Measurements from ENCODE around the gene IFI16. TPM values are rescaled to one million over a fixed set of nuclear protein-coding genes. Genes with fewer than 3 reads are reported as not detected.

IFI16 gene
- polyA plus RNA-seq, 2 donors, result 88.4 to 93.8 TPM

GRCh38 chr1:159088050-159088449 is 78.3 kb downstream of the IFI16 start:
- Histone ChIP-seq H3K4me1 (ENCODE audit: control insufficient read depth in 2 of 2, insufficient read depth in 2 of 2, low read length in 1 of 2) (peaks cover 0 to 8% of the 10 kb centered on the region in 2 donors), H3K4me3 (ENCODE audit: low read depth in 1 of 2, low read length in 2 of 2) (no peak overlapping the region), H3K27me3 (ENCODE audit: control insufficient read depth in 1 of 2, insufficient read depth in 2 of 2, low read length in 2 of 2) (no peaks in the 10 kb centered on the region), H3K36me3 (ENCODE audit: control insufficient read depth in 2 of 2, insufficient read depth in 2 of 2, low read length in 1 of 2) (no peaks in the 10 kb centered on the region), H3K9me3 (ENCODE audit: control insufficient read depth in 2 of 2, insufficient read depth in 1 of 2, low read depth in 1 of 2, low read length in 1 of 2) (no peaks in the 10 kb centered on the region), H3K27ac (ENCODE audit: low read depth in 2 of 2, low read length in 1 of 2) (no peak overlapping the region)
- WGBS, 2 donors, result 29 to 41% methylated on average over 2 of the region's 2 CpGs

DNA sequence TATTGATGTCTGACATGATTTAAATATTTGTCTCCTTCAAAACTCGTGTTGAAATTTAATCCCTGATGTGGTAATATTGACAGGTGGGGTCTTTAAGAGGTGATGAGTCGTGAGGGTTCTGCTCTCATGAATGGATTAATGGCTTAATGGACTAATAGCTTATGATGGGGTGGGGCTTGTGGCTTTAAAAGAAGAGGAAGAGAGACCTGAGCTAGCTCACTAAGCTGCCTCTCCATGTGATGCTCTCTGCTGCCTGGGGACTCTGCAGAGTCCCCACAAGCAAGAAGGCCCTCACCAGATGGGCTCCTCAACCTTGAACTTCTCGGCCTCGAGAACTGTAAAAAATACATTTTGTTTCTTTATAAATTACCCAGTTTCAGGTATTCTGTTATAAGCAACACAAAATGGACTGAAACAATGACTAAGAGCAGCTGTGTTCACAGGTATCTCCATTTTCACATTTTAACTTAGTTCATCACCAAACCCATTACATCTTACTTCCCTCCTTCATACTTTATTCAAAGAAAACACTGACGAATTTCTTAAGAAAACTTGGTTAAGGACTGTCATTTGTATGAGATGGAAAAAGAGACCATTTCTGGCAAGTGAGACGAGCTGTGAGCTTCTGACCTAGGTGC is 79.0 kb downstream of the IFI16 start:
- 67 to 68% methylated on average over 6 of the region's 6 CpGs for WGBS, 2 donors
- H3K27ac ChIP-seq (ENCODE audit: low read depth in 2 of 2, low read length in 1 of 2), result no peak overlapping the region
- H3K4me3 ChIP-seq (ENCODE audit: low read depth in 1 of 2, low read length in 2 of 2), result no peak overlapping the region
- no peaks in the 10 kb centered on the region for H3K9me3 ChIP-seq (ENCODE audit: control insufficient read depth in 2 of 2, insufficient read depth in 1 of 2, low read depth in 1 of 2, low read length in 1 of 2)
- no peaks in the 10 kb centered on the region for H3K27me3 ChIP-seq (ENCODE audit: control insufficient read depth in 1 of 2, insufficient read depth in 2 of 2, low read length in 2 of 2)
- no peaks in the 10 kb centered on the region for H3K36me3 ChIP-seq (ENCODE audit: control insufficient read depth in 2 of 2, insufficient read depth in 2 of 2, low read length in 1 of 2)
- H3K4me1 ChIP-seq (ENCODE audit: control insufficient read depth in 2 of 2, insufficient read depth in 2 of 2, low read length in 1 of 2), result peaks cover 0 to 8% of the 10 kb centered on the region in 2 donors

GRCh38 chr1:159089184-159089791 is 79.6 kb downstream of the IFI16 start:
- peaks cover 0 to 8% of the 10 kb centered on the region in 2 donors for H3K4me1 ChIP-seq (ENCODE audit: control insufficient read depth in 2 of 2, insufficient read depth in 2 of 2, low read length in 1 of 2)
- no peaks in the 10 kb centered on the region for H3K27me3 ChIP-seq (ENCODE audit: control insufficient read depth in 1 of 2, insufficient read depth in 2 of 2, low read length in 2 of 2)
- H3K27ac ChIP-seq (ENCODE audit: low read depth in 2 of 2, low read length in 1 of 2), result no peak overlapping the region
- no peak overlapping the region for H3K4me3 ChIP-seq (ENCODE audit: low read depth in 1 of 2, low read length in 2 of 2)
- no peaks in the 10 kb centered on the region for H3K36me3 ChIP-seq (ENCODE audit: control insufficient read depth in 2 of 2, insufficient read depth in 2 of 2, low read length in 1 of 2)
- 86 to 94% methylated on average over 4 of the region's 4 CpGs for WGBS, 2 donors
- no peaks in the 10 kb centered on the region for H3K9me3 ChIP-seq (ENCODE audit: control insufficient read depth in 2 of 2, insufficient read depth in 1 of 2, low read depth in 1 of 2, low read length in 1 of 2)

GRCh38 chr1:159090286-159091179 is 80.8 kb downstream of the IFI16 start:
- Histone ChIP-seq H3K27ac (ENCODE audit: low read depth in 2 of 2, low read length in 1 of 2) (peak overlapping the region in 1 of 2 donors; percentile 6), H3K4me3 (ENCODE audit: low read depth in 1 of 2, low read length in 2 of 2) (no peak overlapping the region), H3K4me1 (ENCODE audit: control insufficient read depth in 2 of 2, insufficient read depth in 2 of 2, low read length in 1 of 2) (peaks cover 0 to 8% of the 10 kb centered on the region in 2 donors), H3K36me3 (ENCODE audit: control insufficient read depth in 2 of 2, insufficient read depth in 2 of 2, low read length in 1 of 2) (no peaks in the 10 kb centered on the region), H3K9me3 (ENCODE audit: control insufficient read depth in 2 of 2, insufficient read depth in 1 of 2, low read depth in 1 of 2, low read length in 1 of 2) (no peaks in the 10 kb centered on the region), H3K27me3 (ENCODE audit: control insufficient read depth in 1 of 2, insufficient read depth in 2 of 2, low read length in 2 of 2) (no peaks in the 10 kb centered on the region)
- 85 to 92% methylated on average over 4 of the region's 4 CpGs for WGBS, 2 donors

- Histone ChIP-seq H3K27me3 (ENCODE audit: control insufficient read depth in 1 of 2, insufficient read depth in 2 of 2, low read length in 2 of 2) (no peaks in the 10 kb centered on the region), H3K4me1 (ENCODE audit: control insufficient read depth in 2 of 2, insufficient read depth in 2 of 2, low read length in 1 of 2) (peaks cover 0 to 8% of the 10 kb centered on the region in 2 donors), H3K9me3 (ENCODE audit: control insufficient read depth in 2 of 2, insufficient read depth in 1 of 2, low read depth in 1 of 2, low read length in 1 of 2) (no peaks in the 10 kb centered on the region), H3K27ac (ENCODE audit: low read depth in 2 of 2, low read length in 1 of 2) (peak overlapping the region; percentile 82 to 83), H3K4me3 (ENCODE audit: low read depth in 1 of 2, low read length in 2 of 2) (no peak overlapping the region), H3K36me3 (ENCODE audit: control insufficient read depth in 2 of 2, insufficient read depth in 2 of 2, low read length in 1 of 2) (no peaks in the 10 kb centered on the region)
- WGBS, 2 donors, result 37 to 67% methylated on average over 2 of the region's 2 CpGs
These were observed 81.5 kb downstream of the IFI16 start for GRCh38 chr1:159091180-159091560.

DNA sequence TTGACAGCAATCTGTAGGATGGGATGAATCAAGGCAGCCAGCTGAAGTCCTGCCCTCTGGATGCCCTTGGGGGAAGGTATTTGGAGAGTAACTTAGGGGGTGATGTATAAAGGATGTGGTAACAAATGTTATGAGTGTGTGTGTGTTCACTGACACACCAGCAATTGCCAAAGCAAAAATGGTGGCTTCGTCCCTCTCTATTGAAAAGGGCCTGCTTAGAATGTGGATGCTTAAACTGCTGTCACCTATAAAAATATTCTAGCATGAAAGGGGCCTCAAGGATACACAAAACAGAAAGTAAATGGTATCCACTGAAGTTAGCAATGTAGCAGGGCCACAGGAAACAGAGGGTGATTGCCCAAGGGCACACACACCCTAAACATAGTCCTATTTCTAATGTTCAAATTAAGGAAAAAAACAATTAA is 81.9 kb downstream of the IFI16 start:
- Histone ChIP-seq H3K36me3 (ENCODE audit: control insufficient read depth in 2 of 2, insufficient read depth in 2 of 2, low read length in 1 of 2) (no peaks in the 10 kb centered on the region), H3K9me3 (ENCODE audit: control insufficient read depth in 2 of 2, insufficient read depth in 1 of 2, low read depth in 1 of 2, low read length in 1 of 2) (no peaks in the 10 kb centered on the region), H3K4me1 (ENCODE audit: control insufficient read depth in 2 of 2, insufficient read depth in 2 of 2, low read length in 1 of 2) (peaks cover 0 to 8% of the 10 kb centered on the region in 2 donors), H3K4me3 (ENCODE audit: low read depth in 1 of 2, low read length in 2 of 2) (no peak overlapping the region), H3K27me3 (ENCODE audit: control insufficient read depth in 1 of 2, insufficient read depth in 2 of 2, low read length in 2 of 2) (no peaks in the 10 kb centered on the region), H3K27ac (ENCODE audit: low read depth in 2 of 2, low read length in 1 of 2) (peak overlapping the region; percentile 82 to 83)
- 59 to 75% methylated on average over 1 of the region's 1 CpG for WGBS, 2 donors

DNA sequence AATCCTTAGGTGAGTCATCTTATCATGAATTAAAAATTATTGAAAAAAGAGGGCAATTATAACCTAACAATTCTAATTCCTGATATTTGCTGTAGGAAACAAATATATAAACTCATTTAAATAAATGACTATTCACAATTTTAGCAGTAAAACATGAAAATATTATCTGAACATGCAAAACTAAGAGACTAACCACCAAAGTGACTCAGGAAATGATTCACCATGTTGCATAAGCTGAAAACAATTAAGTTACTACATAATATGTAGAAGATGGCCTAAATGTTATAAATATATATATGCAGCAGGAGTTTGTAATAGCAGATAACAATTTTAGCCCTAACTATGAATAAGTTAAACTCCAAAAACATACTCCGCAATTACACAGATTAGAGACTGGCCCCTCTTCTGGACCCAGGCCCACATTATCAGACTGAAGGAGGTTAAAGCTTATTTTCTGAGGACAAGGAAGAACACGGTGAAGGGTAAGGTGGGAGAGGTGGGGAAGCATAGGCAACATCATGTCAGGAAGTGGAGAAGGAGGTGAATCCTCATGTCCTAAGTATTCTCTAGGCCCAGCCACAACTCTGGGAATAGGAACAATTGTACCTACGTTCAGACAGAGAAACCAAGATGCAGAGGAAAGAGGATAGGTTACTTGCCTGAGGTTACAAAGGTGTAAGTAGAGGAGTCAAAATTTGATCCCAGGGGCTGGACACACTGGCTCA is 82.5 kb downstream of the IFI16 start:
- Histone ChIP-seq H3K36me3 (ENCODE audit: control insufficient read depth in 2 of 2, insufficient read depth in 2 of 2, low read length in 1 of 2) (no peaks in the 10 kb centered on the region), H3K9me3 (ENCODE audit: control insufficient read depth in 2 of 2, insufficient read depth in 1 of 2, low read depth in 1 of 2, low read length in 1 of 2) (no peaks in the 10 kb centered on the region), H3K4me1 (ENCODE audit: control insufficient read depth in 2 of 2, insufficient read depth in 2 of 2, low read length in 1 of 2) (peaks cover 0 to 8% of the 10 kb centered on the region in 2 donors), H3K27me3 (ENCODE audit: control insufficient read depth in 1 of 2, insufficient read depth in 2 of 2, low read length in 2 of 2) (no peaks in the 10 kb centered on the region), H3K4me3 (ENCODE audit: low read depth in 1 of 2, low read length in 2 of 2) (no peak overlapping the region), H3K27ac (ENCODE audit: low read depth in 2 of 2, low read length in 1 of 2) (peak overlapping the region; percentile 40 to 41)
- 56 to 76% methylated on average over 3 of the region's 3 CpGs for WGBS, 2 donors

DNA sequence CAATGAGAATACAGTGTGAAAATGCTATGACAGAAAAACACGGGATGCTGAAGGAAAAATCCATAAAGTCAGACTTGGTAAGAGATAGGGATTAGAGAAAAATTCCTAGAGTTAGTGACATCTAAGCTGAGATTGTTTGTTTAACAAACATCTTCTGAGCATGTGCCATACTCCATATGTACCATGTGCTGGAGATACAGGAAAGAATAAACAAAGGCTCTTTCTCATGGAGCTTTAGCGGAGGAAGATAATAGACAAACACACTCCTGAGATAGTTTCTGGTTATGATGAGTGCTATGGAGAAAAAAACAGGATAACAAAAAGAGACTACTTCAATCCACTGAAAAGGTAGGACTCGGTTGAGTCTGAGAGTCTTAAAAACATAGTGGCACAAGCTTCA is 88.9 kb downstream of the IFI16 start:
- H3K4me3 ChIP-seq (ENCODE audit: low read depth in 1 of 2, low read length in 2 of 2), result no peak overlapping the region
- no peaks in the 10 kb centered on the region for H3K9me3 ChIP-seq (ENCODE audit: control insufficient read depth in 2 of 2, insufficient read depth in 1 of 2, low read depth in 1 of 2, low read length in 1 of 2)
- 73 to 78% methylated on average over 3 of the region's 3 CpGs for WGBS, 2 donors
- H3K4me1 ChIP-seq (ENCODE audit: control insufficient read depth in 2 of 2, insufficient read depth in 2 of 2, low read length in 1 of 2), result no peaks in the 10 kb centered on the region
- no peaks in the 10 kb centered on the region for H3K27me3 ChIP-seq (ENCODE audit: control insufficient read depth in 1 of 2, insufficient read depth in 2 of 2, low read length in 2 of 2)
- H3K27ac ChIP-seq (ENCODE audit: low read depth in 2 of 2, low read length in 1 of 2), result no peak overlapping the region
- H3K36me3 ChIP-seq (ENCODE audit: control insufficient read depth in 2 of 2, insufficient read depth in 2 of 2, low read length in 1 of 2), result no peaks in the 10 kb centered on the region

GRCh38 chr1:159100589-159100988 is 90.9 kb downstream of the IFI16 start:
- Histone ChIP-seq H3K27ac (ENCODE audit: low read depth in 2 of 2, low read length in 1 of 2) (no peak overlapping the region), H3K9me3 (ENCODE audit: control insufficient read depth in 2 of 2, insufficient read depth in 1 of 2, low read depth in 1 of 2, low read length in 1 of 2) (no peaks in the 10 kb centered on the region), H3K4me1 (ENCODE audit: control insufficient read depth in 2 of 2, insufficient read depth in 2 of 2, low read length in 1 of 2) (no peaks in the 10 kb centered on the region), H3K4me3 (ENCODE audit: low read depth in 1 of 2, low read length in 2 of 2) (no peak overlapping the region), H3K27me3 (ENCODE audit: control insufficient read depth in 1 of 2, insufficient read depth in 2 of 2, low read length in 2 of 2) (no peaks in the 10 kb centered on the region), H3K36me3 (ENCODE audit: control insufficient read depth in 2 of 2, insufficient read depth in 2 of 2, low read length in 1 of 2) (no peaks in the 10 kb centered on the region)
- WGBS, 2 donors, result 78 to 79% methylated on average over 1 of the region's 1 CpG
